Esophagus squamous epithelium (tissue), 5 donors: Measurements from ENCODE around the gene TSPAN5. TPM values are rescaled to one million over a fixed set of nuclear protein-coding genes. Genes with fewer than 3 reads are reported as not detected.

Source experiments
- DNase-seq: peaks from one replicate; lab custom pipeline; 2025; lab: John Stamatoyannopoulos, UW
- H3K27ac ChIP-seq, 4 donors: fragments of 200-600 bp; sonication (generic); one replicate each; pipeline ENCODE4 v1.5.1; 2016 to 2019; ENCODE audit warnings: mild to moderate bottlenecking in 1 of 4
- H3K27me3 ChIP-seq, 4 donors: fragments of 200-600 bp; sonication (generic); 1 replicate in 3 of 4; 2 replicates in 1 of 4; pipeline versions ENCODE4 v1.5.1 to v1.6.0; 2017 to 2021; ENCODE audit warnings: antibody characterized with exemption in 1 of 4
- H3K36me3 ChIP-seq, 3 donors: fragments of 200-600 bp; sonication (generic); one replicate each; pipeline ENCODE4 v1.5.1; 2016 to 2019
- H3K4me1 ChIP-seq, 3 donors: fragments of 200-600 bp; sonication (generic); one replicate each; pipeline ENCODE4 v1.5.1; 2017 to 2019
- H3K4me3 ChIP-seq, 4 donors: fragments of 200-600 bp; sonication (generic); 1 replicate in 3 of 4; 2 replicates in 1 of 4; pipeline ENCODE4 v1.5.1; 2016 to 2019; ENCODE audit warnings: mild to moderate bottlenecking in 2 of 4, moderate library complexity in 1 of 4
- H3K9me3 ChIP-seq, 3 donors: fragments of 200-600 bp; sonication (generic); one replicate each; pipeline ENCODE4 v1.5.1; 2016 to 2019
- POLR2A ChIP-seq, 4 donors: fragments of 450-650 bp; IDR thresholded peaks; one replicate each; pipeline ENCODE4 v1.6.1; 2017; ENCODE audit warnings: antibody characterized with exemption in 4 of 4, mild to moderate bottlenecking in 4 of 4, moderate library complexity in 3 of 4
- WGBS, 2 donors: methylation state at CpG; one replicate each; pipeline ENCODE4 v1.1.5; 2018; 5-methylcytosine and 5-hydroxymethylcytosine counted together
- intact Hi-C: fragments of 100-400 bp; cut with DNase I; formaldehyde crosslinking; loops from one replicate; pipeline ENCODE4 v1.15.0; 2022
- total RNA-seq, 4 donors: library from RNA; depleted of rRNA; stranded (reverse); fragments of >200 nt; gene quantifications; one replicate each; pipeline ENCODE4 v1.1.0, GENCODE V29; 2016
- TF ChIP-seq, protein P1 (sequence below), 6 experiments: fragments of 450-650 bp in 4 of 6; fragments of 200-600 bp in 2 of 6; sonication (generic) in 2 of 6; IDR thresholded peaks; one replicate each; pipeline ENCODE4 v1.5.1; 2016 to 2019; ENCODE audit warnings: antibody characterized with exemption in 6 of 6, mild to moderate bottlenecking in 4 of 6, moderate library complexity in 4 of 6
- donor health status: DM: yes; HTN: yes; CAD: no.

TSPAN5 gene
- total RNA-seq, 4 donors from 2014 or later = 10.9 to 19.0 (median 13.9) TPM

DNA sequence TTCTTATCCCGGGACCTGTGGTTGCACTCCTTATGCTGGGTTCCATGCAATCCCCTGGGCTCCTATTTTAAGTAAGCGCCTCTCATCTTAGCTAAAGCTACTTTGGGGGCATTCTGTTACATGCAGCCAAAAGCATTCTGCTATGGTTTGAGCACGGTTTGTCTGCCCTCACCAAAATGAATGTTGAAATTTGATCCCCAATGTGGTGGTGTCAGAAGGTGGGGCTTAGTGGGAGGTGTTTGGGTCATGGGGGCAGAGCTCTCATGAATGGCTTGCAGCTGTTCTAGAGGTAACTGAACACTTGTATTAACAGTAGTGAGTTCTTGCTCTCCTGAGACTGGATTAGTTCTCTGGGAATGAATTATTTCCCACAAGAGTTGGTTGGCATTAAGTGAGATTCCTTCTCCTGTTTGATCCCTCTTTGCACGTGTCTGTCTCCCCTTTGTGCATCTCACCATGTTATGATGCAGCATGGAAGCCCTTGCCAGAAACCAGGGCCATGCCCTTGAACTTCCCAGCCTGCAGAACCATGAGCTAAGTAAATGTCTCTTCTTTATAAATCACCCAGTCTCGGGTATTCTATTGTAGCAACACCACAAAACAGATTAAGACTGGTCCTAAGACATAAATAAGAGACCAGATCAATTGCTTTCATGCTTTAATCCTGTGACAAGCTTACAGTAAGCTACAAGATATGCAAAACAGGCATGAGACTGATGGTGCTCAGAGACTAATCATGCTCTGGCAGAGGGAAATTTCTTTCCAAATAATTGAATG, 141.8 kb downstream of the TSPAN5 start:
- Histone ChIP-seq H3K4me3 (no peak overlapping the region), H3K36me3 (no peaks in the 10 kb centered on the region), H3K27me3 (no peaks in the 10 kb centered on the region), H3K27ac (no peak overlapping the region), H3K9me3 (no peaks in the 10 kb centered on the region), H3K4me1 (peaks cover 8 to 24% (median 14%) of the 10 kb centered on the region in 3 donors)
- 59 to 80% methylated on average over 5 of the region's 5 CpGs for WGBS, 2 donors
- TF ChIP-seq, protein P1, sequence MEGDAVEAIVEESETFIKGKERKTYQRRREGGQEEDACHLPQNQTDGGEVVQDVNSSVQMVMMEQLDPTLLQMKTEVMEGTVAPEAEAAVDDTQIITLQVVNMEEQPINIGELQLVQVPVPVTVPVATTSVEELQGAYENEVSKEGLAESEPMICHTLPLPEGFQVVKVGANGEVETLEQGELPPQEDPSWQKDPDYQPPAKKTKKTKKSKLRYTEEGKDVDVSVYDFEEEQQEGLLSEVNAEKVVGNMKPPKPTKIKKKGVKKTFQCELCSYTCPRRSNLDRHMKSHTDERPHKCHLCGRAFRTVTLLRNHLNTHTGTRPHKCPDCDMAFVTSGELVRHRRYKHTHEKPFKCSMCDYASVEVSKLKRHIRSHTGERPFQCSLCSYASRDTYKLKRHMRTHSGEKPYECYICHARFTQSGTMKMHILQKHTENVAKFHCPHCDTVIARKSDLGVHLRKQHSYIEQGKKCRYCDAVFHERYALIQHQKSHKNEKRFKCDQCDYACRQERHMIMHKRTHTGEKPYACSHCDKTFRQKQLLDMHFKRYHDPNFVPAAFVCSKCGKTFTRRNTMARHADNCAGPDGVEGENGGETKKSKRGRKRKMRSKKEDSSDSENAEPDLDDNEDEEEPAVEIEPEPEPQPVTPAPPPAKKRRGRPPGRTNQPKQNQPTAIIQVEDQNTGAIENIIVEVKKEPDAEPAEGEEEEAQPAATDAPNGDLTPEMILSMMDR (IDR thresholded peaks at IDR 0.05) = no peak
- no peak for TF ChIP-seq POLR2A (IDR thresholded peaks at IDR 0.05)
- intact Hi-C loops = no loop called here
- DNase-seq = no peak

DNA sequence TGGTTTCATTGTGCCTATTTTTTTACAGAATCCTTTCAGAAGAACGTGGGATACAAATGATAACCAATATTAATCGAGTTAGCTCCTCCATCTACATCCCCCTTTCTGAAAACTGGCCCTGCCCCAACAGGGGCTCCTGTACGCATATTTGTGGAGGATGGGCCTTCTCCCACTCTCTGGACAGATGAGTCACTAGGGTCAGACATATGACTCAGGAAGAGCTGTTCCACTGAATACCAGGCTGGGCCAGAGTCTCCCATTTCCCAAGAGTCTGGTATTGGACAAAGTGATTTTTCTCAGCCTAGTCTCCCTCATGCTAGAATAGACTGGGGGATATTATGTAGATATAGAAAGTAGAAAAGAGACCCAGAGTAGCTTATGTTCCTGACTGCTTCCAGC, 142.4 kb downstream of the TSPAN5 start:
- TF ChIP-seq, protein P1 (IDR thresholded peaks at IDR 0.05) = no peak
- no peak for TF ChIP-seq POLR2A (IDR thresholded peaks at IDR 0.05)
- Histone ChIP-seq H3K36me3 (no peaks in the 10 kb centered on the region), H3K9me3 (no peaks in the 10 kb centered on the region), H3K27me3 (no peaks in the 10 kb centered on the region), H3K4me1 (peaks cover 8 to 24% (median 14%) of the 10 kb centered on the region in 3 donors), H3K4me3 (no peak overlapping the region), H3K27ac (no peak overlapping the region)
- no peak for DNase-seq
- intact Hi-C loops = no loop called here
- 71 to 82% methylated on average over 3 of the region's 3 CpGs for WGBS, 2 donors

DNA sequence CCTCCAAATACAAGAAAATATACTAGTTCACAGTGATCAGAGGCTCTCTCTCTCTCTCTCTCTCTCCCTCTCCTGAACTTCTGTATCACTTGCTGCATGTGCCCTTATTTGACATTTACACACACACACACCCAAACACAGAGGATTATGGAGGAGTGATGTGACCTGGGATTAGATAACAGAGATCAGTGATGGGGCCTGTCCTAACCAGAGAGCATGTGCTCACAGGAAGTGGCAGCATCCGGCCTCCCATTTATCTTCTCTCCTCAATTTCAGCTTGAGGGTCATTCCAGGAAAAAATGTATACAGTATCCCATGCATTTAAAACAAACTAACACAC, 143.0 kb downstream of the TSPAN5 start:
- no peak overlapping the region for H3K4me3 ChIP-seq
- peak overlapping the region in 1 of 4 donors; percentile 5 for H3K27ac ChIP-seq
- no peak for DNase-seq
- TF ChIP-seq, protein P1 (IDR thresholded peaks at IDR 0.05) = no peak
- no peak for TF ChIP-seq POLR2A (IDR thresholded peaks at IDR 0.05)
- intact Hi-C loops = no loop called here
- H3K27me3 ChIP-seq = no peaks in the 10 kb centered on the region
- WGBS, 2 donors = 23 to 29% methylated on average over 1 of the region's 1 CpG
- no peaks in the 10 kb centered on the region for H3K9me3 ChIP-seq
- H3K36me3 ChIP-seq = no peaks in the 10 kb centered on the region
- H3K4me1 ChIP-seq = peaks cover 8 to 30% (median 16%) of the 10 kb centered on the region in 3 donors

DNA sequence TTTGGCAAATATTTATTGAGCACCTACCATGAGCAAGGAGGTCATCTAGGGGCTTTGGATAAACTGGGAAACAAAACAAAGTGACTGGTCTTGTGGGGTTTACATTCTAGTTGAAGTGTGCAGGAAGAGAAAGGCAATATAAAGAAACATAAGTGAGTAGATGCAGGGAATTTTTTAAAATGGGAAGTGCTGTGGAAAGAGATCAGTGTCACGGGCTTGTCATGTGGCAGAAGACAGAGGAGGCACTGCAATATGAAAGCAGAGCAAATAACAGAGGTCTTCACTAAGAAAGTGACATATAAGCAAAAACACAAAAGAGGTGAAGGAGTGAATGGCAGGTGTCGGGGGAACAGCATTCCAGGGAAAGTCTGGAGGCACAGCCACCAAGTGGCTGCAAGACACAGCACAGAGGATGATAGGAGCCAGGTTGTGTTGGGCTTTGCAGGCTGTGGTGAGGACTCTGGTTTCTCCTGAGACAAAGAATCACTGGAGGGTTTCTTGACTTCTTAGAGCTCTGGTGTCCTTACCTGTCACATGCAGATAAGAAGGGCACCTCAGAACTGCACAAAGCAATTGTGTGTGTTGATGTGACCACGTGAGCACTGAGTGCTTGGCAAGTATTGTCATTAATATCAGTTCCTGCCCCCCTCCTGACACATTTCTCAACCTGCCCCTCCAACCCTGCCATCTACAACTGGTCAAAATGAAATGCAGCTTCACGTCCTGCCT, 143.5 kb downstream of the TSPAN5 start:
- intact Hi-C loops = no loop called here
- 69 to 77% methylated on average over 4 of the region's 4 CpGs for WGBS, 2 donors
- Histone ChIP-seq H3K4me3 (no peak overlapping the region), H3K27me3 (no peaks in the 10 kb centered on the region), H3K27ac (peak overlapping the region in 1 of 4 donors; percentile 5), H3K36me3 (no peaks in the 10 kb centered on the region), H3K4me1 (peaks cover 8 to 35% (median 17%) of the 10 kb centered on the region in 3 donors), H3K9me3 (no peaks in the 10 kb centered on the region)
- TF ChIP-seq, protein P1 (IDR thresholded peaks at IDR 0.05) = no peak
- TF ChIP-seq POLR2A (IDR thresholded peaks at IDR 0.05) = no peak
- no peak for DNase-seq

DNA sequence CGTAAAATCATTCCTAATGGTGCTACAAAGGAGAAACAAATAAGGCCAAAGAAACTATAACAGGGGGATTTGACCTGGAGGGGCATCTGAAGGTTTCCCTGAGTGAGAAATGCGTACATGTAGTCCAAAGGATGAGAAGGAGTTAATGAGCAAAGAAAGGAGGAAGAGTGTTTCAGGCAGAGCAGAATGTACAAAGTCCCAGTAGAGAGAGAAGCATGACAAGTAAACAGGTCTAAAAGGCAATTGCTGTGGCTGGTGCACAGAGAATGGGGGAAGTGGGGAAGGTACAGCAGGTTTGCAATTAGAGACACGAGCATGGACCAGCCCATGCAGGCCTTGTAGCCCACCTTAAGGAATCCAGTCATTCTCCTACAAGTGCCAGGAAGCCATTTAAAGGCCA, 145.5 kb downstream of the TSPAN5 start:
- Histone ChIP-seq H3K27ac (no peak overlapping the region), H3K9me3 (no peaks in the 10 kb centered on the region), H3K27me3 (no peaks in the 10 kb centered on the region), H3K4me3 (no peak overlapping the region), H3K4me1 (peaks cover 8 to 32% (median 12%) of the 10 kb centered on the region in 3 donors), H3K36me3 (no peaks in the 10 kb centered on the region)
- 67 to 80% methylated on average over 3 of the region's 3 CpGs for WGBS, 2 donors
- no peak for DNase-seq
- TF ChIP-seq POLR2A (IDR thresholded peaks at IDR 0.05) = no peak
- TF ChIP-seq, protein P1 (IDR thresholded peaks at IDR 0.05) = no peak
- intact Hi-C loops = no loop called here
